ENCODE measurements around the gene COX20. TPM values are rescaled to one million over a fixed set of nuclear protein-coding genes. Genes with fewer than 3 reads are reported as not detected.

The COX20 gene
- total and polyA plus RNA-seq, 8 donors, result 10.7 to 44.5 (median 18.2) TPM

GRCh38 chr1:244863491-244864252, 28.2 kb downstream of the COX20 start:
- Histone ChIP-seq H3K4me1 (peaks cover 19 to 35% (median 26%) of the 10 kb centered on the region in 3 donors), H3K27ac (peak overlapping the region; percentile 96 to 100 (median 98)), H3K9me3 (no peaks in the 10 kb centered on the region), H3K27me3 (no peaks in the 10 kb centered on the region), H3K4me3 (peak overlapping the region; percentile 87 to 99 (median 97)), H3K36me3 (peaks cover 8 to 17% (median 14%) of the 10 kb centered on the region in 3 donors)
- ATAC-seq (peak; percentile 4 to 18 (median 8)), DNase-seq (peak in 5 of 6 donors; percentile 37 to 86 (median 72)), FAIRE-seq (no peak)
- 0% methylated on average over 40 to 92 of the region's 92 CpGs for WGBS, 2 donors
- intact Hi-C loops (cut with DNase I), result no loop called here
- TF ChIP-seq CTCF (IDR thresholded peaks at IDR 0.05), result no peak

GRCh38 chr1:244864253-244865027, 29.0 kb downstream of the COX20 start, which contains the start of gene HNRNPU:
Gene HNRNPU (minus strand): TSS chr1:244864543. CDS start chr1:244864307, 236 bp downstream.
- Histone ChIP-seq H3K36me3 (peaks cover 7 to 9% (median 8%) of the 10 kb centered on the region in 3 donors), H3K4me1 (peaks cover 16 to 27% (median 20%) of the 10 kb centered on the region in 3 donors), H3K27ac (peak within 1 kb of the TSS; percentile 96 to 100 (median 98)), H3K27me3 (no peaks in the 10 kb centered on the region), H3K4me3 (peak within 1 kb of the TSS; percentile 87 to 99 (median 97)), H3K9me3 (no peaks in the 10 kb centered on the region)
- WGBS, 2 donors, result 0% methylated on average over 71 of the region's 71 CpGs
- peak in 1 of 4 donors; percentile 13 for TF ChIP-seq CTCF (IDR thresholded peaks at IDR 0.05)
- peak; percentile 83 to 94 (median 88) for ATAC-seq
- no peak for FAIRE-seq
- intact Hi-C loops (cut with DNase I), result no loop called here
- peak; percentile 94 to 98 (median 98) for DNase-seq

GRCh38 chr1:244865028-244865371, 29.5 kb downstream of the COX20 start:
- 10 to 11% methylated on average over 9 of the region's 9 CpGs for WGBS, 2 donors
- peaks cover 11 to 22% (median 15%) of the 10 kb centered on the region in 3 donors for H3K4me1 ChIP-seq
- peak in 3 of 6 donors; percentile 17 to 41 (median 35) for DNase-seq
- TF ChIP-seq CTCF (IDR thresholded peaks at IDR 0.05), result no peak
- peak overlapping the region; percentile 96 to 100 (median 98) for H3K27ac ChIP-seq
- peak overlapping the region; percentile 6 to 99 (median 97) for H3K4me3 ChIP-seq
- H3K9me3 ChIP-seq, result no peaks in the 10 kb centered on the region
- peaks cover 1 to 3% (median 2%) of the 10 kb centered on the region in 3 donors for H3K36me3 ChIP-seq
- peak in 1 of 4 donors; percentile 5 for ATAC-seq
- intact Hi-C loops (cut with DNase I), result no loop called here
- no peaks in the 10 kb centered on the region for H3K27me3 ChIP-seq
- FAIRE-seq, result no peak

- WGBS, 2 donors, result 73 to 88% methylated on average over 3 of the region's 3 CpGs
- Histone ChIP-seq H3K4me1 (peaks cover 3 to 14% (median 10%) of the 10 kb centered on the region in 3 donors), H3K9me3 (no peaks in the 10 kb centered on the region), H3K27me3 (no peaks in the 10 kb centered on the region), H3K36me3 (no peaks in the 10 kb centered on the region), H3K4me3 (no peak overlapping the region), H3K27ac (peak overlapping the region in 2 of 4 donors; percentile 99 to 100)
- DNase-seq (no peak), ATAC-seq (no peak), FAIRE-seq (no peak)
- TF ChIP-seq CTCF (IDR thresholded peaks at IDR 0.05), result no peak
- intact Hi-C loops (cut with DNase I), result no loop called here
Observed at GRCh38 chr1:244865820-244866219, 30.4 kb downstream of the COX20 start.

All from pancreas (tissue), 10 donors.